IMR-90 (cell line): ENCODE results near the gene KCNQ2. TPM values are rescaled to one million over a fixed set of nuclear protein-coding genes. Genes with fewer than 3 reads are reported as not detected.

Experiments used
- ATAC-seq: fragments of 200-7000 bp; cut with Tn5 transposase; 2 replicates; pipeline ENCODE4 v1.9.1; 2020; ENCODE audit warnings: low read depth, mild to moderate bottlenecking, moderate library complexity
- BruUV-seq: library from RNA; stranded (reverse); fragments of 400-500 nt; replicated peaks from 2 replicates; lab custom pipeline; 2021; lab: Mats Ljungman, UMichigan
- CTCF ChIA-PET: fragments of 300-600 bp; formaldehyde crosslinking; extraction: SDS; loops from one replicate; lab custom pipeline; 2021; ENCODE audit warnings: antibody characterized with exemption; lab: Yijun Ruan, JAX
- POLR2A ChIA-PET: fragments of 300-600 bp; sonication (Branson Sonifier 250); formaldehyde crosslinking; loops from one replicate; lab custom pipeline; 2022; ENCODE audit warnings: antibody characterized with exemption; ENCODE audit not compliant: unreplicated experiment; lab: Charles Lee
- DNase-seq: peaks from one replicate; pipeline ENCODE4 v3.0.0; 2013
- H2AFZ ChIP-seq: replicated peaks from 2 replicates; pipeline ENCODE3; 2013; ENCODE audit warnings: low read length, mild to moderate bottlenecking; ENCODE audit not compliant: poor library complexity
- H2AK5ac ChIP-seq: 2 replicates; pipeline ENCODE4 v1.6.1; 2013; ENCODE audit warnings: low read depth, low read length, inconsistent platforms
- H2AK9ac ChIP-seq: replicated peaks from 2 replicates; pipeline ENCODE3; 2013; ENCODE audit warnings: mild to moderate bottlenecking, low read depth, low read length, moderate library complexity; ENCODE audit not compliant: poor library complexity
- H2BK120ac ChIP-seq: 2 replicates; pipeline ENCODE4 v1.6.1; 2013; ENCODE audit warnings: low read depth, low read length, inconsistent platforms
- H2BK15ac ChIP-seq: 3 replicates; pipeline ENCODE4 v1.6.1; 2013; ENCODE audit warnings: low read depth, low read length, inconsistent platforms
- H2BK20ac ChIP-seq: 2 replicates; pipeline ENCODE4 v1.6.1; 2013; ENCODE audit warnings: low read depth, mild to moderate bottlenecking, inconsistent platforms, low read length, moderate library complexity
- H2BK5ac ChIP-seq: 2 replicates; pipeline ENCODE4 v1.6.1; 2013; ENCODE audit warnings: mild to moderate bottlenecking, low read depth, low read length, inconsistent platforms; ENCODE audit not compliant: poor library complexity, severe bottlenecking
- H3K14ac ChIP-seq: replicated peaks from 2 replicates; pipeline ENCODE4 v1.6.1; 2013; ENCODE audit warnings: low read depth, low read length, inconsistent platforms
- H3K18ac ChIP-seq: 2 replicates; pipeline ENCODE4 v1.6.1; 2013; ENCODE audit warnings: low read depth, low read length, control low read depth
- H3K23ac ChIP-seq: 2 replicates; pipeline ENCODE4 v1.6.1; 2013; ENCODE audit warnings: low read depth, low read length, inconsistent platforms
- H3K27ac ChIP-seq: 2 replicates; pipeline ENCODE4 v1.5.1; 2013; ENCODE audit warnings: mild to moderate bottlenecking, control low read depth, low read length; ENCODE audit not compliant: insufficient read depth
- H3K27me3 ChIP-seq: 2 replicates; pipeline ENCODE4 v1.6.1; 2013; ENCODE audit warnings: low read length; ENCODE audit not compliant: control insufficient read depth, insufficient read depth
- H3K36me3 ChIP-seq: 2 replicates; pipeline ENCODE4 v1.6.1; 2013; ENCODE audit warnings: low read length, mixed read lengths; ENCODE audit not compliant: control insufficient read depth, insufficient read depth
- H3K4ac ChIP-seq: 2 replicates; pipeline ENCODE4 v1.6.1; 2013; ENCODE audit warnings: low read depth, low read length, inconsistent platforms
- H3K4me1 ChIP-seq: 2 replicates; pipeline ENCODE4 v1.6.1; 2013; ENCODE audit warnings: low read length, mixed read lengths; ENCODE audit not compliant: control insufficient read depth, insufficient read depth
- H3K4me2 ChIP-seq: 2 replicates; pipeline ENCODE4 v1.6.1; 2013; ENCODE audit warnings: low read depth, mild to moderate bottlenecking, control low read depth, low read length, moderate library complexity
- H3K4me3 ChIP-seq: 2 replicates; pipeline ENCODE4 v1.5.1; 2013; ENCODE audit warnings: low read depth, mild to moderate bottlenecking, control low read depth, low read length, moderate library complexity; ENCODE audit not compliant: insufficient read depth
- H3K56ac ChIP-seq: 2 replicates; pipeline ENCODE4 v1.6.1; 2013; ENCODE audit warnings: low read length, inconsistent platforms; ENCODE audit not compliant: insufficient read depth; ENCODE audit errors: extremely low read depth
- H3K79me1 ChIP-seq, 2 experiments: 2 replicates each; pipeline ENCODE4 v1.6.1; 2013; ENCODE audit warnings: low read length in 2 of 2, inconsistent platforms in 1 of 2, low read depth in 1 of 2
- H3K9ac ChIP-seq: 2 replicates; pipeline ENCODE4 v1.6.1; 2013; ENCODE audit warnings: low read depth, low read length, control low read depth
- H3K9me1 ChIP-seq: 2 replicates; pipeline ENCODE4 v1.6.1; 2013; ENCODE audit warnings: low read length, inconsistent platforms; ENCODE audit not compliant: insufficient read depth
- H3K9me3 ChIP-seq: 2 replicates; pipeline ENCODE4 v1.6.1; 2013; ENCODE audit warnings: low read length; ENCODE audit not compliant: control insufficient read depth, insufficient read depth
- H4K20me1 ChIP-seq: 2 replicates; pipeline ENCODE4 v1.6.1; 2013; ENCODE audit warnings: low read length, inconsistent platforms; ENCODE audit not compliant: insufficient read depth
- H4K5ac ChIP-seq: 2 replicates; pipeline ENCODE4 v1.6.1; 2013; ENCODE audit warnings: mild to moderate bottlenecking, low read depth, low read length, control low read depth
- H4K8ac ChIP-seq, 2 experiments: 2 replicates each; pipeline ENCODE4 v1.6.1; 2013; ENCODE audit warnings: low read depth in 2 of 2, low read length in 2 of 2, control low read depth in 1 of 2, inconsistent platforms in 1 of 2
- H4K91ac ChIP-seq: 2 replicates; pipeline ENCODE4 v1.6.1; 2013; ENCODE audit warnings: low read depth, low read length, inconsistent platforms; ENCODE audit not compliant: insufficient read depth
- BHLHE40 ChIP-seq: fragments of 150-350 bp; IDR thresholded peaks from 2 replicates; pipeline ENCODE4 v1.6.1; 2016; ENCODE audit warnings: mild to moderate bottlenecking, low read depth, low read length
- MAFK ChIP-seq: IDR thresholded peaks from 2 replicates; pipeline ENCODE4 v1.6.1; 2012; ENCODE audit warnings: low read depth, low read length, improper control_type of control experiment
- MAZ ChIP-seq: IDR thresholded peaks from 2 replicates; pipeline ENCODE4 v1.6.1; 2012; ENCODE audit warnings: low read depth, mild to moderate bottlenecking, low read length, improper control_type of control experiment, moderate library complexity, borderline replicate concordance
- RAD21 ChIP-seq: IDR thresholded peaks from 2 replicates; pipeline ENCODE4 v1.6.1; 2012; ENCODE audit warnings: low read length, improper control_type of control experiment
- RCOR1 ChIP-seq: IDR thresholded peaks from 2 replicates; pipeline ENCODE4 v1.6.1; 2012; ENCODE audit warnings: mild to moderate bottlenecking, low read length, improper control_type of control experiment; ENCODE audit not compliant: insufficient replicate concordance
- RFX5 ChIP-seq: IDR thresholded peaks from 2 replicates; pipeline ENCODE4 v1.8.0; 2012; ENCODE audit warnings: low read depth, mild to moderate bottlenecking, low read length, moderate library complexity
- WGBS, 2 experiments: methylation state at CpG; one replicate each; pipeline versions ENCODE4 v1.1.5 to v1.1.7; 2013; ENCODE audit warnings: missing lambda C conversion rate in 2 of 2; ENCODE audit not compliant: insufficient read length in 1 of 2; ENCODE audit errors: extremely low coverage in 2 of 2; 5-methylcytosine and 5-hydroxymethylcytosine counted together
- dilution Hi-C: fragments of 300-500 bp; cut with HindIII; formaldehyde crosslinking; loops from one replicate; pipeline ENCODE4 v1.14.3; 2018; ENCODE audit warnings: low sequenced_read_pairs; ENCODE audit not compliant: unreplicated experiment
- in situ Hi-C: fragments of 300-500 bp; cut with MboI; formaldehyde crosslinking; loops from 3 replicates; pipeline ENCODE4 v1.14.3; 2019; ENCODE audit warnings: low sequenced_read_pairs, inconsistent platforms, mixed read lengths
- intact Hi-C: fragments of 100-400 bp; cut with micrococcal nuclease; formaldehyde crosslinking; loops from 2 replicates; pipeline ENCODE4 v1.10.0; 2022
- polyA plus RNA-seq, 3 experiments: library from polyadenylated mRNA; depleted of rRNA; stranded (reverse); fragments of >200 nt; gene quantifications; 2 replicates each; pipeline ENCODE4 v1.2.3, GENCODE V29; 2012; ENCODE audit warnings: low replicate concordance in 1 of 3
- total RNA-seq: library from RNA; depleted of rRNA; stranded (reverse); fragments of >200 nt; gene quantifications from 2 replicates; pipeline ENCODE4 v1.2.3, GENCODE V29; 2012
- TF ChIP-seq, protein P1 (sequence below): conservative IDR thresholded peaks from 2 replicates; pipeline ENCODE4 v1.5.1; 2012; ENCODE audit warnings: mild to moderate bottlenecking, low read depth, low read length, improper control_type of control experiment
- TF ChIP-seq, protein P2 (sequence below): fragments of 150-350 bp; IDR thresholded peaks from 2 replicates; pipeline ENCODE4 v1.6.1; 2016; ENCODE audit warnings: low read depth, mild to moderate bottlenecking, low read length, moderate library complexity, borderline replicate concordance

KCNQ2 gene
- total and polyA plus RNA-seq, 2 of the 4 experiments (the other 2 are of a cell fraction), result 0.02 TPM; not detected in 1

DNA sequence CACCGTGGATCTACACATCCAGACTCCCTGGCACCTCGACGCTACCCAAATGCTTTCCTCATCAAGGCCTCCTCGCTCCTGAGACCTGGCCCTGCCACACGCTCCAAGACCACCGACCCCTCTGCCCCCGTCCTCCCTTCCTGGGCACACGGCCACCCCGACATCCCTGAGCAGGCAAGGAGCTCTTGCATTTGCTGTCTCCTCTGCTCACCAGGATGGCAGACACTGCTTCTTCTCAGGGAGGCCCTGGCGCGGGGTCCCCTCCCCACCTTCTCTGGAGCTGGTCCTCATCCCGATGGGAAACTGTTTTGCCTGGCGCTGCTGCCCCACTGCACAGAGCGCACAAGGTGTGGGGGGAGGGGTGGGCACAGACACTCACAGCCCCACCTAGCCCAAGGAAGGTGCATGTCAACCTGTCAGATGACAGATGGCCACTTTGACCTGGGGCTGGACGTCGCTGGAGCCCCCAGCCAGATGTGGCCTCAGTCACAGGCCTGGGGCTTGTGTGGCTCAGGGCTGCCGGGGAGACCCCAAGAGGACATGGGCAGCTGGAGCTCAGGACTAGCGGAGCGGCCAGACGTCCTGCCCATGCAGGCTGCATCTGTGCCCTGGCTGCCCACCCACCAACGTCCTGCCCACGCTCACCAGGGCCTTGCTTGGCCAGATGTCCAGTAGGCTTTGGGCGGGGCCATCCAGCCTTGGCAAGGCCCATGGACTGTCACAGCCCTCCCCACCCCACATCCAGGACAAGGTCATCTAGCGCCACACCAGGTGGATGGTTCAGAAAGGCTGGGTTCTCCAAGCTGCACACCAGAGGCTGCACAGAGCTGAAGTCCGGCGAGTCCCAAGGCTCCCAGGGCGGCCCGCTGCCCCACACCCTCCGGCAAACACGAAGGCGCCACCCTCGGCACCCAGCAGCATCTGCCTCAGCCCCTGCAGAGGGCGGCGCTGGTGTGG is 6.2 kb upstream of the KCNQ2 start:
- H2AK9ac ChIP-seq, result peak overlapping the region; percentile 24
- H2BK20ac ChIP-seq, result no peak overlapping the region
- H4K91ac ChIP-seq, result no peak overlapping the region
- H3K4me2 ChIP-seq, result no peak overlapping the region
- ChIA-PET CTCF (no interaction called here), POLR2A (no interaction called here)
- H4K20me1 ChIP-seq, result no peaks in the 10 kb centered on the region; the same call in none of the 2 replicates
- H3K27ac ChIP-seq, result no peak overlapping the region
- H3K4me1 ChIP-seq, result no peaks in the 10 kb centered on the region
- H3K9me3 ChIP-seq, result no peaks in the 10 kb centered on the region
- H4K8ac ChIP-seq, result no peak overlapping the region
- no peaks in the 10 kb centered on the region for H3K79me1 ChIP-seq
- H3K27me3 ChIP-seq, result peaks cover 66% of the 10 kb centered on the region
- no peak overlapping the region for H3K14ac ChIP-seq
- no peak overlapping the region for H3K56ac ChIP-seq
- H2BK120ac ChIP-seq, result no peak overlapping the region
- no peaks in the 10 kb centered on the region for H3K9me1 ChIP-seq
- H2AK5ac ChIP-seq, result no peak overlapping the region
- no peak for ATAC-seq
- no peak overlapping the region for H3K4ac ChIP-seq
- no peak overlapping the region for H3K4me3 ChIP-seq
- in situ Hi-C loops (no loop called here), dilution Hi-C loops (no loop called here), intact Hi-C loops (no loop called here)
- H2BK5ac ChIP-seq, result no peak overlapping the region
- H3K36me3 ChIP-seq, result no peaks in the 10 kb centered on the region
- no peak for DNase-seq
- H2AFZ ChIP-seq, result no peak overlapping the region
- H4K5ac ChIP-seq, result no peak overlapping the region
- H3K23ac ChIP-seq, result no peak overlapping the region
- WGBS, 2 experiments, result 84% methylated on average over 13 of the region's 34 CpGs; no CpG with 5 or more reads in 1 of the 2 experiments
- BruUV-seq, result no TSS peak
- TF ChIP-seq MAFK (no peak), RCOR1 (no peak), RFX5 (no peak), MAZ (no peak), BHLHE40 (no peak), RAD21 (no peak)
- TF ChIP-seq, protein P1, sequence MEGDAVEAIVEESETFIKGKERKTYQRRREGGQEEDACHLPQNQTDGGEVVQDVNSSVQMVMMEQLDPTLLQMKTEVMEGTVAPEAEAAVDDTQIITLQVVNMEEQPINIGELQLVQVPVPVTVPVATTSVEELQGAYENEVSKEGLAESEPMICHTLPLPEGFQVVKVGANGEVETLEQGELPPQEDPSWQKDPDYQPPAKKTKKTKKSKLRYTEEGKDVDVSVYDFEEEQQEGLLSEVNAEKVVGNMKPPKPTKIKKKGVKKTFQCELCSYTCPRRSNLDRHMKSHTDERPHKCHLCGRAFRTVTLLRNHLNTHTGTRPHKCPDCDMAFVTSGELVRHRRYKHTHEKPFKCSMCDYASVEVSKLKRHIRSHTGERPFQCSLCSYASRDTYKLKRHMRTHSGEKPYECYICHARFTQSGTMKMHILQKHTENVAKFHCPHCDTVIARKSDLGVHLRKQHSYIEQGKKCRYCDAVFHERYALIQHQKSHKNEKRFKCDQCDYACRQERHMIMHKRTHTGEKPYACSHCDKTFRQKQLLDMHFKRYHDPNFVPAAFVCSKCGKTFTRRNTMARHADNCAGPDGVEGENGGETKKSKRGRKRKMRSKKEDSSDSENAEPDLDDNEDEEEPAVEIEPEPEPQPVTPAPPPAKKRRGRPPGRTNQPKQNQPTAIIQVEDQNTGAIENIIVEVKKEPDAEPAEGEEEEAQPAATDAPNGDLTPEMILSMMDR, result no peak
- TF ChIP-seq, protein P2, sequence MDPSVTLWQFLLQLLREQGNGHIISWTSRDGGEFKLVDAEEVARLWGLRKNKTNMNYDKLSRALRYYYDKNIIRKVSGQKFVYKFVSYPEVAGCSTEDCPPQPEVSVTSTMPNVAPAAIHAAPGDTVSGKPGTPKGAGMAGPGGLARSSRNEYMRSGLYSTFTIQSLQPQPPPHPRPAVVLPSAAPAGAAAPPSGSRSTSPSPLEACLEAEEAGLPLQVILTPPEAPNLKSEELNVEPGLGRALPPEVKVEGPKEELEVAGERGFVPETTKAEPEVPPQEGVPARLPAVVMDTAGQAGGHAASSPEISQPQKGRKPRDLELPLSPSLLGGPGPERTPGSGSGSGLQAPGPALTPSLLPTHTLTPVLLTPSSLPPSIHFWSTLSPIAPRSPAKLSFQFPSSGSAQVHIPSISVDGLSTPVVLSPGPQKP, result no peak
- H2BK15ac ChIP-seq, result no peak overlapping the region
- no peak overlapping the region for H3K18ac ChIP-seq
- H3K9ac ChIP-seq, result no peak overlapping the region
